GDM1 (cell line): ENCODE measurements around the gene RCN1.
"Not testable (repeated sequence)": the region's sequence is repeated elsewhere in the genome, so short reads cannot be mapped to it uniquely, and the experiment has no call there.

ENCODE experiments used
- DNase-seq: peaks from one replicate; lab custom pipeline; 2025; lab: John Stamatoyannopoulos, UW

RCN1 gene

DNA sequence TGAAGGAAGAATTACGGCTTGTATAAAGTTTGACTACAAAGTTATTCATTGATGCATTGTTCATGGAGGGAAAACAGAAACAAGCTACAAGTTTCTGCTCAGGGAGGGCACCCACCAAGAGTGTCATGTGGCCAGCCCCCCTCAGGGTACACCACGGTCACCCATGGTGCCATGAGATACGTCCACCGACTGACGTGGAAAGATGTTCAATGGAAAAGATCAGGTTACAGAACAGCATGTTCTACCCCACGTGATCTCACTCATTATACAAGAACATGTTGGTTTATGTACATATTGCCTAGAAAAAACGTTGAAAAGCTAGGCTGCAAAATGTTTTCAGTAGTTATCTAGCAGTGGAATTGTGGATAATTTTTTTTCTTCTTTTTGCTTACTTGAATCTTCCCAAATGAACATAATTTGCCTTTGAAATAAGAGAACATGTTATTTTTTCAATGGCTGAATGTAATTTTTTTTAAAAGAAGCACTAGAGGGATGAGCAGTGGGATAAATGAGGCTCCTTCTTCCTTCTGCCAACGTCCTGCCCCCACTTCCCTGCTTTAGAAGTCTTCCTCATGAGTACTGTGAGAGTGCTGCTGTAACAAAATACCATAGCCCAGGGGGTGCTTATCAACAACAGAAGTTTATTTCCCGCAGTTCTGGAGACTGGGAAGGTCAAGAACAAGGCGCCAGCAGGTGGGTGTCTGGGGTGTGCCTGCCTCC, 22.5 kb downstream of the RCN1 start:
- DNase-seq = no peak

DNA sequence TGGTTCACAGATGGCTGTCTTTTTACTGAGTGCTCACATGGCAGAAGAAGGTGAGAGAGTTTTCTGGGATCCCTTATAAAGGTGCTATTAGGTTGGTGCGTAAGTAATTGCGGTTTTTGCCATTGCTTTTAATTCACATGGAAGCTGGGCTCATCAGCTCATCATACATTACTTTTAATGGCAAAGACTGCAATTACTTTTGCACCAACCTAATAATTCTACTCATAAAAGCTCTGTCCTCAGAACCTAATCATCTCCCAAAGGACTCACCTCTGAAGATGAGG, 23.0 kb downstream of the RCN1 start:
- no peak for DNase-seq

GRCh38 chr11:32115446-32115845, 24.6 kb downstream of the RCN1 start:
- DNase-seq = no peak

GRCh38 chr11:32116668-32117067, 25.8 kb downstream of the RCN1 start:
- no peak for DNase-seq

- DNase-seq = no peak
Observed at GRCh38 chr11:32118025-32118974, 27.4 kb downstream of the RCN1 start.

DNA sequence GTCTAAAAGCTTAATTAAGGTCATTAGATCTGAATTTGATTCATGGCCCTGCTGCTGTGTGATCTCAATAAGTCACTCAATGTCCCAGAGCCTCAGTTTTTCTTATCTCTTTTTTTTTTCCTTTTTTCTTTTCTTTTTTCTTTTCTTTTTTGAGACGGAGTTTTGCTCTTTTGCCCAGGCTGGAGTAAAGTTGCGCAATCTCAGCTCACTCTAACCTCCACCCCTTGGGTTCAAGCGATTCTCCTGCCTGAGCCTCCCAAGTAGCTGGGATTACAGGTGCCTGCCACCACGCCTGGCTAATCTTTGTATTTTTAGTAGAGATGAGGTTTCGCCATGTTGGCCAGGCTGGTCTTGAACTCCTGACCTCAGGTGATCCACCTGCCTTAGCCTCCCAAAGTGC, 28.3 kb downstream of the RCN1 start:
- DNase-seq = not testable (repeated sequence)

DNA sequence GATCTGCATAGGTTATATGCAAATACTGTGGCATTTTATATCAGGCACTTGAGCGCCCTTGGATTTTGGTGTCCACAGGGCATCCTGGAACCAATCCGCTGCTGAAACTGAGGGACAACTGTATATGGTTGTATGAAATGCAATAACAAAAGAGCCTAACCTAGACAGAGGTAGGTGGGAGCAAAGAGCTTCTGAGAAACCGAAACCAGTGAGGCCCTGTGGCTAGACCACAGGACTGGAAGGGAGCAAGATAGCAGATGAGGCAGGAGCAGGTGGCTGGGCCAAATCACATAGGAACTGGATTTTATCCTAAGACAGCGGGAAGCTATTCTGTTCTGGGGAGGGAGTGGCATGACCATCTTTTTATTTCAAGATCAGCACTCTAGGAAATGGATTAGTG, 30.1 kb downstream of the RCN1 start:
- no peak for DNase-seq

DNA sequence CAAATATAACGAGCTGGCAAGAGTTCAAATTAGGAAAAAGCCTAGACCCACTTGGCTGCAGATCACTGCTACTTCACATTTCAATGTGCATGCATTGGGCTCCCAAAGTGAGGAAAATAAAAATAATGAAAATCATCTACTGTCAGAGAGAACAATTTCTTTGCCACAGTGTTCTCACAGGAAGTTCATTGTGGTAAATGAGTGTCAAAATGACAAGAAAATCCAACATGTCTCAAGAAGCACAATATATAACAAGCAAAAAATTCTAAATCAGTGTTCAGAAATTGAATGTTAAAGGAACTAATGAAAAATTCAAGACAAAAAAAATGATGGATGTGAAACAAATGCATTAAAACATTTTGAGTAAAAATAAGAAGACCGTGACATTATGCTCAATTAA, 31.3 kb downstream of the RCN1 start:
- DNase-seq = no peak

DNA sequence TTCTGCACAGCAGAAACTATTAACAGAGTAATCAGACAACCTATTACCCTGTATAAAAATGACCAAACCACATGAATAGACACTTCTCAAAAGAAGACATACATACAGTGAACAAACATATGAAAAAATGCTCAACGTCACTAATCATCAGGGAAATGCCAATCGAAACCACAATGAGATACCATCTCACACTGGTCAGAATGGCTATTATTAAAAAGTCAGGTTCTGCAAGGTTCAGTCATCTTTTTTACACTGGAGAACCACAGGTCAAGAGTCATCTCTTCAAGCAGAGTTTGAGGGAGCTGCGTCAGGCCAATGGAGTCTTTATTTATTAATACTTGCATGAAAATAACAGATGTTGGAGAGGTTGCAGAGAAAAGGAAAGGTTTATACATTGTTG, 40.4 kb downstream of the RCN1 start:
- DNase-seq = no peak

GRCh38 chr11:32136657-32137056, 45.8 kb downstream of the RCN1 start:
- no peak for DNase-seq

DNA sequence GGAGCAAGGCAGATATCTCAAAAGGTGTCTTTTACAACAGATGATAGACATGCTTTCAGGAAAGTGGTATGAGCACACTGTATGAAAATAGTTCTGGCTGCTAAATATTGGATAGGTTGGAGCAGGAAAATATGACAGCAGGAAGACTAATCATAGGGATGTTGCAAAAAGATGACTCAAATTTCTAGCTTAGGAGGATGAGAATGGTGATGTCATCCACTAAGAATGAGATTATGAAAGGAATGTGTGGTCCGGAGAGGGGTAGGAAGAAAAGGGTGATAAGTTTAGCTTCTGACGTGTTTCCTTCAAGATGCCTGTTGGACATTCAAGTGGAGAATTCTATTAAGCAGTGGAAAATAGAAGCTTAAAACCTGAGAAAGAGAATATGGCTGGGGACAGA, 46.4 kb downstream of the RCN1 start:
- no peak for DNase-seq

- DNase-seq = no peak
Observed at GRCh38 chr11:32137869-32138268, 47.0 kb downstream of the RCN1 start.

GRCh38 chr11:32138902-32139301, 48.0 kb downstream of the RCN1 start:
- no peak for DNase-seq

GRCh38 chr11:32139896-32140520, 49.1 kb downstream of the RCN1 start:
- DNase-seq = no peak

GRCh38 chr11:32141745-32142546, 51.1 kb downstream of the RCN1 start:
- no peak for DNase-seq

DNA sequence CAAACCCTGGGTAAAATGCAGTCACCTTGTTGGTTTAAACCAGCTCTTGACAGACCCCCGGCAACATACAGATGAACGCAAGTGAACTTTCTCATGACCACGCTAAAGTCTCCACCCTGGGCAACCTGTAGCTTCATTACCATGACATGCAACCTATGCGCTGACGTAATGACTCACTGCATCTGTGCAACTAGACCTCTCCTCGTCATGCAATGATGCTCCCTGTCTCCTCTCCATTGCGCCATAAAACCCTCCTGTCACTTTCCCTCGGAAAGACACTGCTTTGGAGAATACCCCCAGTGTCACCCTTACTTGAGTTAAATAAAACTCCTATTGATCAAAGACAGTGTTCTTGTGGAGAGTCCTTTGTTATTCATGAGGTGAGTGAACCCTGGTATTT, 52.5 kb downstream of the RCN1 start:
- DNase-seq = no peak

DNA sequence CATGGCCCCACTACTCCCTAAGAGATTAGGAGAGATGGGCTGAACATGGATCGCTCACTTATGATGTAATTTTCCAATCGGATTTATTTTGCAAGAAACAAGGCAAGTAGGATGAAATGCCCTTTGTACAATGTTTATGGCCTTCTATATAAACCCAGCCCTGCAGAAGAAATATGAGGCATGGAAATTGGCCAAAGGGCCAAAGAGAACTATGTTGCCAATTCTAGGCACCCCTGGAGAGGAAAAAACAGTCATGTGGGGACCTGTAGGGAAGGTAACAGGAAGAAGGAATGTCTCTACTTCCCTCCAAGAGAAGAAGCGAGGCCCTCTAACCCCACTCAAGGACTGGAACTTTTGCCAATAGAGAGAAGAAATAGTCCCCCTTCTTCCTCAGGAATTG, 54.4 kb downstream of the RCN1 start:
- DNase-seq = no peak

GRCh38 chr11:32148895-32149294, 58.0 kb downstream of the RCN1 start:
- no peak for DNase-seq

DNA sequence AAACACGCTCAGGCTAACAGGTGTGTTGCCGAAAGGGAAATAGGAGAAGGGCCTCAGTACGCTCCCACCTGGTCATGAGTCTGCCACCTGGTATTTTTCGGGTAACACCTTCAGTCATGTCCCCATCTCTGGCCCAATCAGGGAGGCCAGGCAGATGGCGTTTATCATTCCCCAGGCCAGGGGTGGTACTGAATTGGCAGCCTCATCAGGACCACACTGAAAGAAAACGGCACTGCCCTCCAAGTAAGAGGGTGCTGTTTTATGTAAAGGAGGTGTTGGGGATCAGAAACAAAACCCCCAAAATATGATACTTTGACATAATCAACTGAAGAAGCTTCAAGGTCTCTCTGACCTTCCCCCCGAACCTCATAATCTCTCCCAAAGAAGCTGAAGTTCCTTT, 58.9 kb downstream of the RCN1 start:
- no peak for DNase-seq

DNA sequence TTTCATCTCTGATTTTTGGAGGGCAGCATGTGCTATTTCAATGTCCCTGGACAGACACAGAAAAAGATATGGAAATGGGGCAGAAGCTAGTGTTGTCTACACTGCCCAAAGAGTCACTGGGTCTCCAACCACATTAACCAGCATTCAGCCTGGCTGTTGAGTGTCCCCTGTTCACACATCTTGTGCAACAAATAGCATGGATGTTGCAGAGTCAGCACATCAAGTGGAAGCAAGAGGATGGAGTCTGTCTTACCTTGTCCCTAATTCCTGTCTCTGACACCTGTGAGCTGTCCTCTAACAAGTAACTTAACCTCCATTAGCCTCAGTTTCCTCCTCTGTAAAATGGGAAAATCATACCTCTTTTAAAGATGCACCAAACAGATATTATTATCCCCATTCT, 60.2 kb downstream of the RCN1 start:
- no peak for DNase-seq

DNA sequence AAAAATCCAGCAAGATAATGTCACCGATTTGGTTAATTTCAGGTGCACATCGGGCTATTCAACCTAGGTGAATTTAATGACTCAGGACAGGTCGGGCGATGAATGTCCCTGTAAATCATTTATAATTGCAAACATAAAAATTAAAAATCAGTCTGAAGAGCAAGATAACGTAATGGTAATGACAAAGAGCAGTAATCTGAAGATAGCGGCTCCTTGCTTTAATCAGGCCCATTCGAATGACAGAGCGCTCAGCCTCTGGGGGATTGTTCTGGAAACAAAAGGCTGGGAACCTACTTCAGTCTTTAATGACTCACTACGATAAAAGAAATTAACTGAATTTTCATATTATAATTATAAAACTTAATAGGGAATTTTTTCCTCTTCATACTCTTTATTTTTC, 61.3 kb downstream of the RCN1 start:
- DNase-seq = no peak

GRCh38 chr11:32152821-32153220, 61.9 kb downstream of the RCN1 start:
- DNase-seq = no peak
